SK-N-MC (cell line): ENCODE data around the gene HMCES.

Experiments used
- EZH2 ChIP-seq: fragments of 200-600 bp; sonication (generic); IDR thresholded peaks from one replicate; pipeline ENCODE4 v1.6.1; 2017; ENCODE audit warnings: antibody characterized with exemption
- FOXP2 ChIP-seq: optimal IDR thresholded peaks from 2 replicates; pipeline ENCODE3; 2011; ENCODE audit warnings: mild to moderate bottlenecking, moderate library complexity; ENCODE audit not compliant: insufficient read depth; ENCODE audit errors: extremely low read length, control extremely low read depth

DNA sequence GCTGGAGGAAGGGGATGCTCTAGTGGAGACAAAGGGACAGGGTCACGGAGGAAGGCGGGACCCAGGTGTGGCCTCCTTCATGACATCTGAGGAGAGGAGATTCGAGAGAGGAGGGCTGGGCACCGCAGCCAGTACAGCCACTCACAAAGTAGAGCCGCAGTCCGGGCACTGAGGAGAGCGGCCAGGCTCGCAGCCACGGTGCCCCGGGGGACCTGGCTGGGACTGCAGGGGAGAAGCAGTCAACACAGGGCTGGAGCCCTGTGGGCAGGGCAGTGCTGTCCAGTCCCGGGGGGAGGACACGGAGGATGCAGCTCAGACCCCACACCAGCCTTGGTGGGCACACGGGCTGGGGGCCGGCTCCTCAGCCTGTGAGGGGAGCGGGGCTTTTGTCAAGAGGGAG, 40.3 kb downstream of the HMCES start:
- no peak for TF ChIP-seq EZH2
- TF ChIP-seq FOXP2 = no peak
